ENCODE measurements around the gene GIMAP5. TPM values are rescaled to one million over a fixed set of nuclear protein-coding genes. Genes with fewer than 3 reads are reported as not detected.

Gene GIMAP5
- total RNA-seq, 3 donors from 2014 or later: 3.1 to 10.3 (median 9.3) TPM

Other genes with a start within 250 kb of the GIMAP5 start
- gene GIMAP7, start 222.5 kb upstream of the GIMAP5 start, total RNA-seq: 10 to 100 TPM in 1 of 3 donors, 1 to 10 TPM in 2; 6.7 to 11.5 (median 9.8) TPM
- 10 to 100 TPM; 10.5 to 22.6 (median 18.1) TPM for gene GIMAP4, start 170.0 kb upstream of the GIMAP5 start, total RNA-seq
- gene GIMAP6, start 105.0 kb upstream of the GIMAP5 start, total RNA-seq: 10 to 100 TPM in 2 of 3 donors, 1 to 10 TPM in 1; 7.5 to 14.9 (median 13.2) TPM
- gene GIMAP2, start 51.7 kb upstream of the GIMAP5 start, total RNA-seq: 1 to 10 TPM; 8.1 to 8.6 (median 8.3) TPM
- 1 to 10 TPM in 2 of 3 donors, under 1 TPM in 1; 0.84 to 3.6 (median 2.9) TPM for gene GIMAP1, start 20.8 kb upstream of the GIMAP5 start, total RNA-seq
- gene TMEM176B, start 62.9 kb downstream of the GIMAP5 start, total RNA-seq: 100 to 1,000 TPM; 210 to 401 (median 338) TPM
- gene TMEM176A, start 63.4 kb downstream of the GIMAP5 start, total RNA-seq: 100 to 1,000 TPM; 178 to 282 (median 245) TPM
- gene AOC1, start 115.1 kb downstream of the GIMAP5 start, total RNA-seq: 100 to 1,000 TPM; 249 to 756 (median 606) TPM
- gene KCNH2, start 240.9 kb downstream of the GIMAP5 start, total RNA-seq: 10 to 100 TPM in 1 of 3 donors, 1 to 10 TPM in 2; 2.9 to 87.1 (median 5.3) TPM

Measured in mucosa of descending colon (tissue), 3 donors.